ENCODE results near the gene CDH18.

CDH18 gene

GRCh38 chr5:19605846-19606407 lies 382.1 kb downstream of the CDH18 start:
- TF ChIP-seq, protein P1, sequence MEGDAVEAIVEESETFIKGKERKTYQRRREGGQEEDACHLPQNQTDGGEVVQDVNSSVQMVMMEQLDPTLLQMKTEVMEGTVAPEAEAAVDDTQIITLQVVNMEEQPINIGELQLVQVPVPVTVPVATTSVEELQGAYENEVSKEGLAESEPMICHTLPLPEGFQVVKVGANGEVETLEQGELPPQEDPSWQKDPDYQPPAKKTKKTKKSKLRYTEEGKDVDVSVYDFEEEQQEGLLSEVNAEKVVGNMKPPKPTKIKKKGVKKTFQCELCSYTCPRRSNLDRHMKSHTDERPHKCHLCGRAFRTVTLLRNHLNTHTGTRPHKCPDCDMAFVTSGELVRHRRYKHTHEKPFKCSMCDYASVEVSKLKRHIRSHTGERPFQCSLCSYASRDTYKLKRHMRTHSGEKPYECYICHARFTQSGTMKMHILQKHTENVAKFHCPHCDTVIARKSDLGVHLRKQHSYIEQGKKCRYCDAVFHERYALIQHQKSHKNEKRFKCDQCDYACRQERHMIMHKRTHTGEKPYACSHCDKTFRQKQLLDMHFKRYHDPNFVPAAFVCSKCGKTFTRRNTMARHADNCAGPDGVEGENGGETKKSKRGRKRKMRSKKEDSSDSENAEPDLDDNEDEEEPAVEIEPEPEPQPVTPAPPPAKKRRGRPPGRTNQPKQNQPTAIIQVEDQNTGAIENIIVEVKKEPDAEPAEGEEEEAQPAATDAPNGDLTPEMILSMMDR (IDR thresholded peaks at IDR 0.05; ENCODE audit: unreplicated experiment in 3 of 3), result no peak
- Mint-ChIP-seq H3K9me3 (peaks cover 2% of the 10 kb centered on the region), H3K36me3 (ENCODE audit: low read depth) (no peaks in the 10 kb centered on the region), H3K27me3 (ENCODE audit: low read depth) (no peaks in the 10 kb centered on the region), H3K4me1 (no peaks in the 10 kb centered on the region), H3K4me3 (no peak overlapping the region), H3K27ac (no peak overlapping the region)

- H3K36me3 Mint-ChIP-seq (ENCODE audit: low read depth), result no peaks in the 10 kb centered on the region
- H3K27me3 Mint-ChIP-seq (ENCODE audit: low read depth), result no peaks in the 10 kb centered on the region
- no peaks in the 10 kb centered on the region for H3K4me1 Mint-ChIP-seq
Measured at GRCh38 chr5:19584131-19584530, 403.9 kb downstream of the CDH18 start.

DNA sequence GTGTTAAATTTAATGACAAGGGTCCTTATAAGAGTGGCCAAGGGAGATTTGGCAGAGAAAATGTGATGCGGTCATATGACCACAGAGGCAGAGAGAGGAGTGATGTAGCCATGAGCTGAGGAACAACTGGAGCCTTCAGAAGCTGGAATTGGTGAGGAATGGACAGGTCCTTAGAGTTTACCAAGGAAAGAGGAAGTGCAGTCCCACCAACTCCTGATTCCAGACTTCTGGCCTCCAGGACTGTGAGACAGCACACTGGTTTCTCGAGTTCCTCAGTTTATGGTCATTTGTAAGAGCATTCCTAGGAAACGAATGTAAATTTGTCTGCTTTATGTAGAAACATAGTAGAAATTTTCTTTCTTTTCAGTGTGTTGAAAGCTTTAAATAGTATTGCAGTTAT lies 410.1 kb downstream of the CDH18 start:
- no peak overlapping the region for H3K4me3 Mint-ChIP-seq
- TF ChIP-seq, protein P1 (IDR thresholded peaks at IDR 0.05; ENCODE audit: unreplicated experiment in 3 of 3), result no peak
- H3K4me1 Mint-ChIP-seq, result no peaks in the 10 kb centered on the region
- no peaks in the 10 kb centered on the region for H3K9me3 Mint-ChIP-seq
- H3K27me3 Mint-ChIP-seq (ENCODE audit: low read depth), result no peaks in the 10 kb centered on the region
- no peaks in the 10 kb centered on the region for H3K36me3 Mint-ChIP-seq (ENCODE audit: low read depth)
- H3K27ac Mint-ChIP-seq, result no peak overlapping the region

More at GRCh38 chr5:19584131-19584530, 403.9 kb downstream of the CDH18 start:
- H3K4me3 Mint-ChIP-seq, result no peak overlapping the region
- TF ChIP-seq, protein P1 (IDR thresholded peaks at IDR 0.05; ENCODE audit: unreplicated experiment in 3 of 3), result no peak
- peaks cover 3% of the 10 kb centered on the region for H3K9me3 Mint-ChIP-seq
- H3K27ac Mint-ChIP-seq, result no peak overlapping the region

- no peak overlapping the region for H3K4me3 Mint-ChIP-seq
- H3K9me3 Mint-ChIP-seq, result no peaks in the 10 kb centered on the region
- H3K36me3 Mint-ChIP-seq (ENCODE audit: low read depth), result no peaks in the 10 kb centered on the region
- H3K4me1 Mint-ChIP-seq, result no peaks in the 10 kb centered on the region
- TF ChIP-seq, protein P1 (IDR thresholded peaks at IDR 0.05; ENCODE audit: unreplicated experiment in 3 of 3), result no peak
- no peaks in the 10 kb centered on the region for H3K27me3 Mint-ChIP-seq (ENCODE audit: low read depth)
- H3K27ac Mint-ChIP-seq, result no peak overlapping the region
Measured at GRCh38 chr5:19568004-19568403, 420.0 kb downstream of the CDH18 start.

- TF ChIP-seq, protein P1 (IDR thresholded peaks at IDR 0.05; ENCODE audit: unreplicated experiment in 3 of 3), result no peak
- H3K9me3 Mint-ChIP-seq, result peaks cover 3% of the 10 kb centered on the region
- H3K27ac Mint-ChIP-seq, result no peak overlapping the region
- H3K4me3 Mint-ChIP-seq, result no peak overlapping the region
- H3K27me3 Mint-ChIP-seq (ENCODE audit: low read depth), result no peaks in the 10 kb centered on the region
- H3K4me1 Mint-ChIP-seq, result no peaks in the 10 kb centered on the region
- H3K36me3 Mint-ChIP-seq (ENCODE audit: low read depth), result no peaks in the 10 kb centered on the region
Measured at GRCh38 chr5:19565466-19565865, 422.5 kb downstream of the CDH18 start.

GRCh38 chr5:19564036-19564435 lies 424.0 kb downstream of the CDH18 start:
- TF ChIP-seq, protein P1 (IDR thresholded peaks at IDR 0.05; ENCODE audit: unreplicated experiment in 3 of 3), result no peak
- H3K36me3 Mint-ChIP-seq (ENCODE audit: low read depth), result no peaks in the 10 kb centered on the region

More at GRCh38 chr5:19564036-19564435, 424.0 kb downstream of the CDH18 start:
- no peak overlapping the region for H3K4me3 Mint-ChIP-seq
- peaks cover 5% of the 10 kb centered on the region for H3K9me3 Mint-ChIP-seq
- H3K27ac Mint-ChIP-seq, result no peak overlapping the region
- H3K27me3 Mint-ChIP-seq (ENCODE audit: low read depth), result no peaks in the 10 kb centered on the region
- no peaks in the 10 kb centered on the region for H3K4me1 Mint-ChIP-seq

All from nephron (organoid).